GM12878 (cell line): Measurements from ENCODE around the gene USP11. TPM values are rescaled to one million over a fixed set of nuclear protein-coding genes. Genes with fewer than 3 reads are reported as not detected.

Experiments used
- ATAC-seq: fragments of 200-7000 bp; cut with Tn5 transposase; 3 replicates; pipeline ENCODE4 v1.9.1; 2020; ENCODE audit warnings: mild to moderate bottlenecking, moderate library complexity
- BruUV-seq: library from RNA; stranded (reverse); fragments of 400-500 nt; replicated peaks from 2 replicates; lab custom pipeline; 2021; lab: Mats Ljungman, UMichigan
- CTCF ChIA-PET: fragments of 300-600 bp; sonication (Branson Sonifier 250); formaldehyde crosslinking; extraction: SDS; loops from one replicate; lab custom pipeline; 2021; ENCODE audit warnings: inconsistent platforms; lab: Yijun Ruan, JAX
- POLR2A ChIA-PET: fragments of 350-600 bp; formaldehyde crosslinking; extraction: SDS; loops from one replicate; lab custom pipeline; 2021; ENCODE audit warnings: inconsistent platforms; lab: Charles Lee
- RAD21 ChIA-PET: fragments of 300-600 bp; sonication (Branson Sonifier 250); formaldehyde crosslinking; loops from one replicate; lab custom pipeline; 2023; ENCODE audit warnings: antibody characterized with exemption; ENCODE audit not compliant: unreplicated experiment; lab: Charles Lee
- SMC1A ChIA-PET: fragments of 300-600 bp; sonication (Branson Sonifier 250); formaldehyde crosslinking; loops from one replicate; lab custom pipeline; 2023; ENCODE audit not compliant: unreplicated experiment, uncharacterized antibody; lab: Charles Lee
- DNase-seq: peaks from one replicate; pipeline ENCODE4 v3.0.0-alpha.2; 2011; ENCODE audit warnings: low read depth, low spot score
- FAIRE-seq: peaks from 3 replicates; lab custom pipeline; 2011; peaks lifted over from hg19 to GRCh38; lab: Jason Lieb, UNC
- H2AFZ ChIP-seq: 2 replicates; pipeline ENCODE4 v1.6.0; 2011; ENCODE audit warnings: low read depth, low read length, control low read depth; ENCODE audit not compliant: control insufficient read depth
- H3K27ac ChIP-seq: 2 replicates; pipeline ENCODE4 v1.5.1; 2011; ENCODE audit warnings: control low read depth; ENCODE audit not compliant: control insufficient read depth, insufficient read depth
- H3K27me3 ChIP-seq, 2 experiments: replicated peaks in 1 of 2; 2 replicates each; pipeline versions ENCODE4 v1.6.0 to v1.6.1; 2011; ENCODE audit warnings: low read length in 1 of 2; ENCODE audit not compliant: control insufficient read depth in 2 of 2, insufficient read depth in 2 of 2
- H3K36me3 ChIP-seq, 2 experiments: 2 replicates each; pipeline ENCODE4 v1.5.1; 2011; ENCODE audit warnings: low read length in 1 of 2; ENCODE audit not compliant: control insufficient read depth in 2 of 2, insufficient read depth in 2 of 2
- H3K4me1 ChIP-seq: 2 replicates; pipeline ENCODE4 v1.6.1; 2011; ENCODE audit warnings: mild to moderate bottlenecking, low read length, moderate library complexity, mixed read lengths; ENCODE audit not compliant: control insufficient read depth, insufficient read depth
- H3K4me2 ChIP-seq: 2 replicates; pipeline ENCODE4 v1.6.0; 2011; ENCODE audit warnings: control low read depth; ENCODE audit not compliant: control insufficient read depth, insufficient read depth
- H3K4me3 ChIP-seq: fragments of 200-600 bp; sonication (generic); 2 replicates; pipeline ENCODE4 v1.5.1; 2016
- H3K79me2 ChIP-seq: 2 replicates; pipeline ENCODE4 v1.6.0; 2011; ENCODE audit warnings: low read length; ENCODE audit not compliant: control insufficient read depth, insufficient read depth
- H3K9ac ChIP-seq: 2 replicates; pipeline ENCODE4 v1.8.0; 2011; ENCODE audit warnings: low read length, control low read depth, mixed read lengths; ENCODE audit not compliant: control insufficient read depth, insufficient read depth
- H3K9me3 ChIP-seq: replicated peaks from 3 replicates; pipeline ENCODE4 v1.5.1; 2011; ENCODE audit warnings: mild to moderate bottlenecking, low read length; ENCODE audit not compliant: control insufficient read depth, insufficient read depth
- H4K20me1 ChIP-seq: 2 replicates; pipeline ENCODE4 v1.6.0; 2011; ENCODE audit not compliant: control insufficient read depth, insufficient read depth
- ASH2L ChIP-seq: fragments of 300-600, 200-600 bp; sonication (generic); IDR thresholded peaks from 2 replicates; pipeline ENCODE4 v1.6.1; 2017; ENCODE audit warnings: low read depth, mild to moderate bottlenecking, borderline replicate concordance
- CBX3 ChIP-seq: fragments of 200-600 bp; sonication (generic); IDR thresholded peaks from 2 replicates; pipeline ENCODE4 v1.6.1; 2016; ENCODE audit warnings: low read depth, borderline replicate concordance
- CBX5 ChIP-seq: sonication (generic); IDR thresholded peaks from 2 replicates; pipeline ENCODE4 v1.6.1; 2016; ENCODE audit warnings: low read depth, moderate library complexity, mild to moderate bottlenecking, inconsistent platforms
- ETV6 ChIP-seq, 2 experiments: fragments of 450-650 bp in 1 of 2; IDR thresholded peaks in 1 of 2; conservative IDR thresholded peaks in 1 of 2; 2 replicates each; pipeline ENCODE4 v1.6.1; 2014; ENCODE audit warnings: antibody characterized with exemption in 1 of 2, borderline replicate concordance in 1 of 2, low read depth in 1 of 2, mild to moderate bottlenecking in 1 of 2, moderate library complexity in 1 of 2
- GABPA ChIP-seq: IDR thresholded peaks from 2 replicates; pipeline ENCODE4 v1.6.1; 2014; ENCODE audit warnings: antibody characterized with exemption, low read depth, mild to moderate bottlenecking, inconsistent platforms
- GATAD2B ChIP-seq: fragments of 450-650 bp; conservative IDR thresholded peaks from 2 replicates; pipeline ENCODE4 v1.6.1; 2017; ENCODE audit warnings: low read depth, mild to moderate bottlenecking, moderate library complexity
- HCFC1 ChIP-seq: fragments of 150-350 bp; IDR thresholded peaks from 2 replicates; pipeline ENCODE4 v1.6.1; 2014; ENCODE audit warnings: low read length
- JUNB ChIP-seq: IDR thresholded peaks from 2 replicates; pipeline ENCODE4 v1.6.1; 2016; ENCODE audit warnings: antibody characterized with exemption, mild to moderate bottlenecking
- MXI1 ChIP-seq: fragments of 150-350 bp; IDR thresholded peaks from 2 replicates; pipeline ENCODE4 v1.6.1; 2011; ENCODE audit warnings: low read depth, mild to moderate bottlenecking, inconsistent platforms, low read length, improper control_type of control experiment
- MYB ChIP-seq: fragments of 150-350 bp; IDR thresholded peaks from 2 replicates; pipeline ENCODE4 v1.6.1; 2014; ENCODE audit warnings: mild to moderate bottlenecking, low read depth, low read length, borderline replicate concordance
- SIX5 ChIP-seq: IDR thresholded peaks from 2 replicates; pipeline ENCODE4 v1.6.1; 2011; ENCODE audit warnings: mild to moderate bottlenecking, low read depth, low read length, moderate library complexity; ENCODE audit not compliant: severe bottlenecking
- STAT1 ChIP-seq: fragments of 450-650 bp; conservative IDR thresholded peaks from 2 replicates; pipeline ENCODE4 v1.6.1; 2014; ENCODE audit warnings: antibody characterized with exemption, mild to moderate bottlenecking
- TBL1XR1 ChIP-seq: IDR thresholded peaks from 2 replicates; pipeline ENCODE4 v1.6.1; 2012; ENCODE audit warnings: low read depth, low read length, improper control_type of control experiment
- TCF3 ChIP-seq: IDR thresholded peaks from 2 replicates; pipeline ENCODE4 v1.6.1; 2012; ENCODE audit warnings: low read depth, mild to moderate bottlenecking, low read length, borderline replicate concordance; ENCODE audit not compliant: insufficient read depth
- WGBS: methylation state at CpG from one replicate; pipeline ENCODE4 v1.1.6; 2016; ENCODE audit warnings: low lambda C conversion rate; ENCODE audit not compliant: insufficient replicate concordance, insufficient coverage; ENCODE audit errors: missing lambda C conversion rate; 5-methylcytosine and 5-hydroxymethylcytosine counted together
- in situ Hi-C: fragments of 300-500 bp; cut with MboI; formaldehyde crosslinking; loops from 9 replicates; pipeline ENCODE4 v1.14.3; 2018; ENCODE audit warnings: mixed read lengths
- intact Hi-C: fragments of 100-400 bp; cut with micrococcal nuclease; formaldehyde crosslinking; loops from one replicate; pipeline ENCODE4 v1.14.2; 2022; ENCODE audit not compliant: unreplicated experiment
- polyA plus RNA-seq, 11 experiments: library from polyadenylated mRNA; depleted of rRNA in 4 of 11; unstranded in 6 of 11; stranded (reverse) in 5 of 11; fragments of >200 nt; fragmentation: Nextera tagmentation in 4 of 11; fragmentation: Illumina TruSeq in 1 of 11; extraction: Ambion mirVana in 4 of 11; extraction: Trizol in 1 of 11; gene quantifications; 1 replicate in 1 of 11; 2 replicates in 10 of 11; pipeline versions ENCODE4 v1.2.1 to v1.2.3, GENCODE V29; 2011 to 2016; ENCODE audit warnings: inconsistent platforms in 2 of 11, missing spikeins in 2 of 11, low read depth in 1 of 11
- total RNA-seq, 4 experiments: library from RNA; depleted of rRNA in 3 of 4; stranded (reverse); fragments of >200 nt in 3 of 4; fragmentation: Illumina TruSeq in 1 of 4; extraction: Trizol in 1 of 4; gene quantifications; 2 replicates each; pipeline versions ENCODE4 v1.2.1 to v1.2.3, GENCODE V29; 2013 to 2021
- TF ChIP-seq, protein P1 (sequence below): fragments of 450-650 bp; IDR thresholded peaks from 2 replicates; pipeline ENCODE4 v1.6.1; 2014; ENCODE audit warnings: mild to moderate bottlenecking
- TF ChIP-seq, protein P2 (sequence below): fragments of 450-650 bp; IDR thresholded peaks from 2 replicates; pipeline ENCODE4 v1.6.1; 2018; ENCODE audit warnings: borderline replicate concordance, mild to moderate bottlenecking; ENCODE audit not compliant: partially characterized antibody
- TF ChIP-seq, protein P3 (sequence below): fragments of 450-650 bp; IDR thresholded peaks from 2 replicates; pipeline ENCODE4 v1.6.1; 2017; ENCODE audit warnings: borderline replicate concordance

USP11 gene
- total and polyA plus RNA-seq, 10 of the 15 experiments (the other 5 are each of a cell fraction or from before 2014, with no cell fraction given): 3.3 to 44.0 (median 20.9) TPM

DNA sequence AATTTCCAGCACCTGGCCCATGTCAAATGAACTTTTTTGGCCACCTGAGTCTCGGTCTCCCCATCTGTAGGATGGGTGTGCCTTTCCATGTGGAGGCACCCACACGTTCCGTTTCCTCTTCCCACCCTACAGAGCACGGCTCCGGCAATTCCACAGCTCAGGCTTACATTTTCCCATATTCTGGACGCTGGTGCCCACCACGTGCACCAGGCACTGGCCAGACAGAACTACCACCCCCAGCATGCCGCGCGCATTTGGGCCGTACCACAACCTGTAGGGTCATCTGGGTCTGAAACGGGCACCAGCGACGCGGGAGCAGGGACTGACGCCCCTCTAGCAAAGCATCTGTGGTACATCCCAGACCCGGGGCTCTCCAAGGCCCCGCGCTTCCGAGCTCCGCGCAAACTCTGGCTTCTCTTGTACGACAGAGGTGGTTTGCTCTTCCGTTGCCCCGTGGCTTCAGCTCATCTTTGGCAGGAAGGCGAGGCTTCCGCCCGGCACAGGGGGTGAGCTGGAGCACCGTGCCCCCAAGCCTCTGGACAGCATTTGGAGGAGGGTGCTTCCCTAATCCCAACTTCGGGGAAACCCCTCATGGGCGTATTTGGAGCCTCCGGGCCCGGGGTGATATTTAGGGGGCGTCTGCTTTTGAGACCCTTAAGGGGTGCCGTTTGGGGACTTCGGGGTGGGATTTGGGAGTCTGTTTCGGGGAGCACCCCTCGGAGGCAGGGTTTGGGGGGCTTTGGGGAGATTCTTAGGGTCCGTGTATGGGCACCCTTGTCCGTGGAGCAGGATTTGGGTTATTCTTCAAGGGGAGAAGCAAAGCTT, 42.2 kb upstream of the USP11 start:
- in situ Hi-C loops: loop anchor here (5.0 to 10.0 kb wide), 2 partner anchors 197 to 464 kb away; partner anchors contain the start of genes ELK1 and UXT
- FAIRE-seq (no peak), DNase-seq (peak; percentile 64), ATAC-seq (peak; percentile 72)
- peaks cover 8% of the 10 kb centered on the region for H3K4me1 ChIP-seq
- peak overlapping the region; percentile 24; the same call in 1 of the 2 replicates for H3K4me2 ChIP-seq
- intact Hi-C loops: loop anchor here (2.0 to 5.0 kb wide), 4 partner anchors 172 to 1757 kb away; no protein-coding TSS in a partner anchor
- peak overlapping the region; percentile 84 for H3K9ac ChIP-seq
- H3K27me3 ChIP-seq: no peaks in the 10 kb centered on the region
- WGBS: 25% methylated on average over 40 of the region's 40 CpGs
- BruUV-seq: no TSS peak
- ChIA-PET RAD21 (interaction anchor here (0.9 to 2.5 kb wide), 5 partner anchors 27 to 333 kb away, joined by 3 to 14 read pairs (median 6); partner anchors contain the start of genes CDK16, NDUFB11, RBM10 and USP11), POLR2A (interaction anchor here (0.8 to 3.4 kb wide), 8 partner anchors 12 to 326 kb away, joined by 3 to 25 read pairs (median 3); partner anchors contain the start of genes CDK16, NDUFB11, RBM10 and USP11), SMC1A (interaction anchor here (0.8 to 1.2 kb wide), 4 partner anchors 27 to 642 kb away, joined by 3 to 5 read pairs (median 4); partner anchors contain the start of genes NDUFB11 and RBM10), CTCF (interaction anchor here (1.4 to 2.7 kb wide), 5 partner anchors 46 to 332 kb away, joined by 3 to 16 read pairs (median 8); partner anchors contain the start of genes NDUFB11, RBM10 and ZNF157)
- H3K4me3 ChIP-seq: peak overlapping the region; percentile 77
- peak overlapping the region; percentile 78 for H3K27ac ChIP-seq
- H2AFZ ChIP-seq: peak overlapping the region; percentile 59
- H3K79me2 ChIP-seq: peaks cover 34% of the 10 kb centered on the region
- H4K20me1 ChIP-seq: no peaks in the 10 kb centered on the region
- peaks cover 0 to 2% of the 10 kb centered on the region in 2 experiments; a peak in 3 of 4 replicates for H3K36me3 ChIP-seq
- H3K9me3 ChIP-seq: no peaks in the 10 kb centered on the region
- TF ChIP-seq HCFC1 (peak; percentile 93), MYB (no peak), ASH2L (no peak), JUNB (no peak), GABPA (no peak), CBX3 (no peak), MXI1 (0 out of 2 replicates have a peak, but pooled peaks have one; percentile 57), CBX5 (no peak), STAT1 (no peak), TBL1XR1 (no peak), TCF3 (no peak), SIX5 (peak; percentile 97), ETV6 (conservative IDR thresholded peaks at IDR 0.05 in 1 of 2, IDR thresholded peaks at IDR 0.05 in 1 of 2; ENCODE audit: borderline replicate concordance in 1 of 2, low read depth in 1 of 2) (peak in 1 of 2 experiments; percentile 5; a peak in 1 of 4 replicates), GATAD2B (no peak)
- TF ChIP-seq, protein P1, sequence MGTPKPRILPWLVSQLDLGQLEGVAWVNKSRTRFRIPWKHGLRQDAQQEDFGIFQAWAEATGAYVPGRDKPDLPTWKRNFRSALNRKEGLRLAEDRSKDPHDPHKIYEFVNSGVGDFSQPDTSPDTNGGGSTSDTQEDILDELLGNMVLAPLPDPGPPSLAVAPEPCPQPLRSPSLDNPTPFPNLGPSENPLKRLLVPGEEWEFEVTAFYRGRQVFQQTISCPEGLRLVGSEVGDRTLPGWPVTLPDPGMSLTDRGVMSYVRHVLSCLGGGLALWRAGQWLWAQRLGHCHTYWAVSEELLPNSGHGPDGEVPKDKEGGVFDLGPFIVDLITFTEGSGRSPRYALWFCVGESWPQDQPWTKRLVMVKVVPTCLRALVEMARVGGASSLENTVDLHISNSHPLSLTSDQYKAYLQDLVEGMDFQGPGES: no peak
- TF ChIP-seq, protein P2, sequence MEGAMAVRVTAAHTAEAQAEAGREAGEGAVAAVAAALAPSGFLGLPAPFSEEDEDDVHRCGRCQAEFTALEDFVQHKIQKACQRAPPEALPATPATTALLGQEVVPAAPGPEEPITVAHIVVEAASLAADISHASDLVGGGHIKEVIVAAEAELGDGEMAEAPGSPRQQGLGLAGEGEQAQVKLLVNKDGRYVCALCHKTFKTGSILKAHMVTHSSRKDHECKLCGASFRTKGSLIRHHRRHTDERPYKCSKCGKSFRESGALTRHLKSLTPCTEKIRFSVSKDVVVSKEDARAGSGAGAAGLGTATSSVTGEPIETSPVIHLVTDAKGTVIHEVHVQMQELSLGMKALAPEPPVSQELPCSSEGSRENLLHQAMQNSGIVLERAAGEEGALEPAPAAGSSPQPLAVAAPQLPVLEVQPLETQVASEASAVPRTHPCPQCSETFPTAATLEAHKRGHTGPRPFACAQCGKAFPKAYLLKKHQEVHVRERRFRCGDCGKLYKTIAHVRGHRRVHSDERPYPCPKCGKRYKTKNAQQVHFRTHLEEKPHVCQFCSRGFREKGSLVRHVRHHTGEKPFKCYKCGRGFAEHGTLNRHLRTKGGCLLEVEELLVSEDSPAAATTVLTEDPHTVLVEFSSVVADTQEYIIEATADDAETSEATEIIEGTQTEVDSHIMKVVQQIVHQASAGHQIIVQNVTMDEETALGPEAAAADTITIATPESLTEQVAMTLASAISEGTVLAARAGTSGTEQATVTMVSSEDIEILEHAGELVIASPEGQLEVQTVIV: no peak
- TF ChIP-seq, protein P3, sequence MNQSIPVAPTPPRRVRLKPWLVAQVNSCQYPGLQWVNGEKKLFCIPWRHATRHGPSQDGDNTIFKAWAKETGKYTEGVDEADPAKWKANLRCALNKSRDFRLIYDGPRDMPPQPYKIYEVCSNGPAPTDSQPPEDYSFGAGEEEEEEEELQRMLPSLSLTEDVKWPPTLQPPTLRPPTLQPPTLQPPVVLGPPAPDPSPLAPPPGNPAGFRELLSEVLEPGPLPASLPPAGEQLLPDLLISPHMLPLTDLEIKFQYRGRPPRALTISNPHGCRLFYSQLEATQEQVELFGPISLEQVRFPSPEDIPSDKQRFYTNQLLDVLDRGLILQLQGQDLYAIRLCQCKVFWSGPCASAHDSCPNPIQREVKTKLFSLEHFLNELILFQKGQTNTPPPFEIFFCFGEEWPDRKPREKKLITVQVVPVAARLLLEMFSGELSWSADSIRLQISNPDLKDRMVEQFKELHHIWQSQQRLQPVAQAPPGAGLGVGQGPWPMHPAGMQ: no peak
